Stomach (tissue), 4 donors: ENCODE data around the gene BORCS5.

ENCODE experiments used
- CTCF ChIP-seq, 7 experiments: fragments of 450-650 bp in 4 of 7; fragments of 200-600 bp in 3 of 7; sonication (generic) in 3 of 7; IDR thresholded peaks; one replicate each; pipeline ENCODE4 v1.5.1; 2016 to 2019; ENCODE audit warnings: antibody characterized with exemption in 7 of 7, control low read depth in 2 of 7, mild to moderate bottlenecking in 1 of 7
- POLR2A ChIP-seq, 4 donors: fragments of 450-650 bp; IDR thresholded peaks; one replicate each; pipeline ENCODE4 v1.6.1; 2016; ENCODE audit warnings: antibody characterized with exemption in 4 of 4, control low read depth in 2 of 4, mild to moderate bottlenecking in 1 of 4, moderate library complexity in 1 of 4
- POLR2AphosphoS5 ChIP-seq, 3 donors: sonication (generic); formaldehyde crosslinking; IDR thresholded peaks; one replicate each; pipeline ENCODE4 v1.6.1; 2016; ENCODE audit warnings: antibody characterized with exemption in 3 of 3

- no peak for TF ChIP-seq CTCF (IDR thresholded peaks at IDR 0.05)
- TF ChIP-seq POLR2A (IDR thresholded peaks at IDR 0.05): no peak
- TF ChIP-seq POLR2AphosphoS5 (IDR thresholded peaks at IDR 0.05): no peak
Measured at GRCh38 chr12:12488296-12488695, 131.4 kb downstream of the BORCS5 start.
